ENCODE data around the gene GPC3.
"Not testable (repeated sequence)": the region's sequence is repeated elsewhere in the genome, so short reads cannot be mapped to it uniquely, and the experiment has no call there.

The GPC3 gene

GRCh38 chrX:133789829-133790228, 195.6 kb downstream of the GPC3 start:
- in situ Hi-C loops (cut with MboI; ENCODE audit: low sequenced_read_pairs): no loop called here

GRCh38 chrX:133786382-133786781, 199.0 kb downstream of the GPC3 start:
- in situ Hi-C loops (cut with MboI; ENCODE audit: low sequenced_read_pairs): no loop called here

GRCh38 chrX:133783274-133783673, 202.1 kb downstream of the GPC3 start:
- in situ Hi-C loops (cut with MboI; ENCODE audit: low sequenced_read_pairs): no loop called here

- in situ Hi-C loops (cut with MboI; ENCODE audit: low sequenced_read_pairs): no loop called here
Measured at GRCh38 chrX:133781174-133781573, 204.2 kb downstream of the GPC3 start.

DNA sequence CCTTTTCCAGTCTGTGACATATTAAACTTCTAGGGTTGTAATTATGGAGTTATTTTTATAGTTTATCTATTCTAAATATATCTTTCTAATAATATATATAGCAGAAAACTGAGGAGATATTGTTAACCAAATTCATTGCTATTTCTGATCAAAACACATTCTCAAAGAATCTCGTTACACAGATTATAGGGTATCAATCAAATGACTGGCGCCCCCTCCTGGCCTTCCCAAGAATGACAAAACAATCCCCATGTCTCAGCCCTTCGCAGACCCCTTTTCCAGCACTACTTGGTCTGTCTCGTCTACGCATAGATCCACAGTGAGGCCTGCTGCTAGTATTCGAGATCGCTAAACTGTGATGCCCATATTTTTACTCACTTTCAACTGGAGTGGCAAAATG, 209.3 kb downstream of the GPC3 start:
- in situ Hi-C loops (cut with MboI; ENCODE audit: low sequenced_read_pairs): no loop called here

- in situ Hi-C loops (cut with MboI; ENCODE audit: low sequenced_read_pairs): no loop called here
Measured at GRCh38 chrX:133774807-133775206, 210.6 kb downstream of the GPC3 start.

GRCh38 chrX:133771086-133771646, 214.2 kb downstream of the GPC3 start:
- in situ Hi-C loops (cut with MboI; ENCODE audit: low sequenced_read_pairs): no loop called here

- in situ Hi-C loops (cut with MboI; ENCODE audit: low sequenced_read_pairs): not testable (repeated sequence)
Measured at GRCh38 chrX:133762976-133763548, 222.3 kb downstream of the GPC3 start.

DNA sequence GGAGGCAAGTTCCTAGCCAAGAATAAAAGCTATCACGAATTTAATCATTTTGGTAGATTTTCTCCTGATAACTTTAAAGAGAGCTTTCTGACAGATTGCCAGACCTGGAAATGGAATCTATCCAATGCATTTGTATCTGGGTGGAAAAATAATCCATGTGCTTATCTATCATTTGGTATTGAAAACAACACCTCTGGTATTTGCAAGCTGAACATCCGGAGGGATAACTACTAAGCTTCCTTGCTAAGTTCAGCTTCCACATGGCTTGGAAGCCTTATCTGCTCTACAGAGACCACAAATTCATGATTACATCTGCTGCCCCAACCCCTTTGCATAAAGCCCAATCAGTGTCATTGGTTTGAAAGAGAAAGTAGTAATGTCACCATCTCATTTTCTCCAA, 230.7 kb downstream of the GPC3 start:
- in situ Hi-C loops (cut with MboI; ENCODE audit: low sequenced_read_pairs): no loop called here

DNA sequence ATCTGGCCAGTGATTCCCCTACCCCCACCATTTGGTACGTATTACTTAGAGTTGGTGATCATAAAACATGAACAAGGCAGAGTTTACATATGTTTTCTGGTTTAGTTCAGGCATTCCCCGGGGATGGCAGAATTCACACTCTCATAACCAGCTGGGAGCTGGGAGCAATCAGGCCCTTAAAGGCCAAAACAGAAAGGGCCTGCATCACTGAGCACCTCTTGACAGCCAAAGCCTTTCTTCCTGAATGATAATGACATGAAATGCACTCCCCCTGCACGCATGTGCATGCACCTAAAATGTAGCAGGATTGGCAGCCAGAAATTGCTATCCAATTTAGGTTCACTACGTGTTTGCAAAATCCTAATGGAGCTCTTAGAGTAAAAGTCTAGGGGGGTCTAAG, 235.4 kb downstream of the GPC3 start:
- in situ Hi-C loops (cut with MboI; ENCODE audit: low sequenced_read_pairs): no loop called here

- in situ Hi-C loops (cut with MboI; ENCODE audit: low sequenced_read_pairs): no loop called here
Measured at GRCh38 chrX:133749370-133749769, 236.0 kb downstream of the GPC3 start.

DNA sequence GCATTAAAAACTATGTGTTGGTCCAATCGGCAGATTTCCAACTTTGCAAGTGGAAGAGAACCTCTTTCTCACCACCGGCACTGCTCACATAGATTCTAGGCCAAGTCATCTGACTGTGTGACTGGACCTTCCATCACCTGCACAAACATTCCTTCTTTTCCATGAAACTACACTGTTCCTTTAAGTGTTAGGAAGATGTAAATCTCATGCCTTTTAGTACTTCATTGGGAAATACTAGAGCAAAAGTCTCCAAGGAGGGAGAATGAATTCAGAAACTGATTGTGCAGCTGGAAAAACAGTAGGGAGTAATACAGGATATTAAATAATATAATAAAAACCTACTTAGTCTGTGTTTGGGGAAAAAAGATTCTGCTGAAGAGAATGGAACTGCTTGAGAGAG, 238.2 kb downstream of the GPC3 start:
- in situ Hi-C loops (cut with MboI; ENCODE audit: low sequenced_read_pairs): no loop called here

GRCh38 chrX:133746593-133746992, 238.8 kb downstream of the GPC3 start:
- in situ Hi-C loops (cut with MboI; ENCODE audit: low sequenced_read_pairs): no loop called here

GRCh38 chrX:133745349-133745748, 240.0 kb downstream of the GPC3 start:
- in situ Hi-C loops (cut with MboI; ENCODE audit: low sequenced_read_pairs): no loop called here

GRCh38 chrX:133742602-133743305, 242.6 kb downstream of the GPC3 start:
- in situ Hi-C loops (cut with MboI; ENCODE audit: low sequenced_read_pairs): no loop called here

DNA sequence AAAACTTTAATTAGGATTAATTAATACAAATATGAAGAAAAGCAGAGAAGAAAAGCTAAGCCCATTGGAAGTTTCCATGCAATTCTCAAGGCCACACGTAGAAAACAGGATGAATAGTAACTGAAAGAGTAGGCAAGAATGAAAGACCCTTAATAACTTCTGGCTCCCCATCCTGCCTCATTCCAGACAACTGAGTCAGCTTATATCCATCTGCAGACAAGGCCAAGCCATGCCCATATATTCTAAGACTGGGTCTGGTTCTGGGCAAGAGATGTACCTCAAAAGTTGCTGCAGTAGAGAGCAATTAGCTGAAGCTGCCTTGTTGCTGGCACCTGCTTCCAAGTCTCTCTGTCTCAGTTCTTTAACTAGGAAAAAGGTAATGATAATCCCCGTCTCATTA, 244.1 kb downstream of the GPC3 start:
- in situ Hi-C loops (cut with MboI; ENCODE audit: low sequenced_read_pairs): no loop called here

- in situ Hi-C loops (cut with MboI; ENCODE audit: low sequenced_read_pairs): no loop called here
Measured at GRCh38 chrX:133726642-133727041, 258.8 kb downstream of the GPC3 start.

DNA sequence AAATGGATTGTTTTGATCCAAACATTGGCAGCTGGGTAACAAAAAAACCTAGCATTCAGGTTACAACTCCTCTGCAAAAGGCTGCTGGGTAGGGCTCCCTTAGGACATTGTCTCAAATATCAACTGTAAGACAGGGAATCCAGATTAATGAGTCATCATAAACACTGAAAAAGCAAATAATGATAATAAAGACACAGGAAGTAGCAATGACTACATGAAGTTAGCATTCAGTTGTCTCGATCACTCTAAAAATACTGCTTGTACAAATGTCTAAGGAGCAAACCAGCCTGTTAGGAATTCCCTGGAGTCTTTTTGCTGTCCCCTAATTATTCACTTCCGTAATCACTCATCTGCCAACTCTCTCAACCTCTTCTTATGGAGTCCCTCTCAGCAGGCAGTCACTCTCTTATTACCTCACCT, 259.2 kb downstream of the GPC3 start:
- in situ Hi-C loops (cut with MboI; ENCODE audit: low sequenced_read_pairs): no loop called here

DNA sequence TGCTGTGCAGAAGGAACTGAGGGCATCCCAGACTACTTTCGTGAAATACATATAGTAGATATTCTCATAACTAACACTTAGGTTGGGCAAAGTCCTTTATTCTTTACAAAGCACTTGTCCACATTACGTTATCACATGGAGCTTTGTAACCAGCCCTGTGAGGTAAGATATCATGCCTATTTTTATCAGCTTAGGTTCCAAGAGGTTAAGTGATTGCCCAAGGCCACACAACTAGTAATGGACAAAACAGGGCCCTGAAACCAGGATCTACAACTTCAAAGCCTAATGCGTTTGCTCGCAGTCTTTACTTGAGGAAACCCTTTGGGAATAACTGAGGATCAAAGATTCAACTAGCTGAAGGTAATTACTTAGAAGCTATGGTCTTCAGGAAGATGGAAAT, 261.5 kb downstream of the GPC3 start:
- in situ Hi-C loops (cut with MboI; ENCODE audit: low sequenced_read_pairs): no loop called here

DNA sequence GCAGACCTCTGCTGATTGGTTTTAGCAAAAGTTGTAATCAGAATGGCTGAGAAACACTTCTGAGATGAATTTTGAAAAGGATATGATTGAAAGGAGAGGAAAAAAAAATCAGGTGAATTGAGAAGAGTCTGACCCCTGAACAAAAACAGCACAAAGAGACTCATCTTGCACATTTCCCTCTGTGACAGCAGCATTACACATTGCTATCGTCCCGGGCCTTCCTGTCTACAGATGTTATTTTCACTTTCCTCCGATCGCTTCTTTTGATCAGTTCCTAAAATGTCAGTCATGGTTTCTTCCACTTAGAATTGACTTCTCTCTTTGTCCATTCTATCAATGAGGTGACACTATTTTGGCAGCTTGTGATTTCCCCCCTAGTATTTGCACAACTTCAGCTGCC, 262.6 kb downstream of the GPC3 start:
- in situ Hi-C loops (cut with MboI; ENCODE audit: low sequenced_read_pairs): no loop called here

DNA sequence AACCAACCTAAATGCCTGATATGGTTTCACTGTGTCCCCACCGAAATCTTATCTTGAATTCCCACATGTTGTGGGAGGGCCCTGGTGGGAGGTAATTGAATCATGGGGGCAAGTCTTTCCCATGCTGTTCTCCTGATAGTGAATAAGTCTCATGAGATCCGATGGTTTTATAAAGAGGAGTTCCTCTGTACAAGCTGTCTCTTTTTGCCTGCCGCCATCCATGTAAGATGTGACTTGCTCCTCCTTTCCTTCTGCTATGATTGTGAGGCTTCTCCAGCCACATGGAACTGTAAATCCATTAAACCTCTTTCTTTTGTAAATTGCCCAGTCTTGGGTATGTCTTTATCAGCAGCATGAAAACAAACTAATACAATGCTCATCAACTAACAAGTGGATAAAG, 265.1 kb downstream of the GPC3 start:
- in situ Hi-C loops (cut with MboI; ENCODE audit: low sequenced_read_pairs): not testable (repeated sequence)

DNA sequence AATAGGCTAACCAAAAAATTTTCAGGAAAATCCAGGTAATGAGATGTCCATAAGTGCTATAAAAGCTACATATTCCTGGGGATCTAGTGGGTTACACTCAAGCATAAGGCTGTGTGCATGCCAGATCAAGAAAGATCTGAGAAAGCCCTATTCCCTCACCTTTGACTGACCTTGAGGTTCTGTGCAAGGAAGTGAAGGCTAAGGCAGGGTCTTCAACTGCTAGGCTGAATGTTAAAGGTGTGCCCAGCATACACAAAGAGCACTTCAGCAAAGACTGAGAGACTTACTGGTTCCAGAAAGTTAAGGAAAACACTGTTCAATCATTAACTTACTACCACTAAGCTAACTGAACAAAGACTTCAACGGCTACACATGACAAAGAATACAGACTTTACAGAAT, 269.7 kb downstream of the GPC3 start:
- in situ Hi-C loops (cut with MboI; ENCODE audit: low sequenced_read_pairs): no loop called here

DNA sequence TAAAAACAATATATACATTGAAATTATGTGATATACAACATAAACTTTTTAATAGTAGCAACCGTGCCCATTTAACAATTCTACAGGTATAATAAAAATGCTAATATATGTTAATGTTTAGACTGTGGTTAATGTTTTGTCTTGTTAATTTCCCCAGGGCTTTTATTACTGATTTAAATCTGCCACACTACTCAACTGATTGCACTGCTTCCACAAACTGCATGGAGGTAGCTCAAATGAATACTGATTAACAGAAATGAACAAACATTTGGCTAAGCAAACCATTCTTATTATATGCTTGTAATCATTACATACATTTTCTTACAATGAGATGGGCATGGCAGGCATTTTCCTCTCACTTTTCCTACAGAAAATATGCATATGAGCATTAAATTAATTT, 275.9 kb downstream of the GPC3 start:
- in situ Hi-C loops (cut with MboI; ENCODE audit: low sequenced_read_pairs): no loop called here
